NCI-H345 treated with DMSO at 0.1 percent for 48 hours (cell line): ENCODE data around the gene TBC1D28.
"Not testable (repeated sequence)": the region's sequence is repeated elsewhere in the genome, so short reads cannot be mapped to it uniquely, and the experiment has no call there.

ENCODE experiments used
- DNase-seq: peaks from one replicate; lab custom pipeline; 2025; ENCODE audit not compliant: unreplicated experiment; lab: John Stamatoyannopoulos, UW

TBC1D28 gene

DNA sequence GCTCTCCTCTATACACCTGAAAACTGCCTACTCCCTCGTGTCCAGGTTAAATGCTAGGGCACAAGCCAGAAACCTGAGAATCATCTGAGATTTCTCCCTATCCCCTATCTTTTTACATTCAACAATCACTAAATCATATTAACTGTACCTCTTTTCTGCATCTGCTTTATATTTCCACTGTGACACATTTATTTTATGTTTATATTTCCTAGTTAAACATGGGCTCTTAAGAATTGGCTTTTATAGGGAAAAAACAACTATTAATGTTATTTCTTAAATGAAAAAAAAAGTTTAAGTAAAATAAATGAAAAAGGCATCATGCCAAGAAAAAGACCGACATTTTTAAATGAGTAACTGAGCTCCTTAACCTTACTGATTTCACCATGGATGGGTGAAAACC, 26.6 kb downstream of the TBC1D28 start:
- DNase-seq = not testable (repeated sequence)

DNA sequence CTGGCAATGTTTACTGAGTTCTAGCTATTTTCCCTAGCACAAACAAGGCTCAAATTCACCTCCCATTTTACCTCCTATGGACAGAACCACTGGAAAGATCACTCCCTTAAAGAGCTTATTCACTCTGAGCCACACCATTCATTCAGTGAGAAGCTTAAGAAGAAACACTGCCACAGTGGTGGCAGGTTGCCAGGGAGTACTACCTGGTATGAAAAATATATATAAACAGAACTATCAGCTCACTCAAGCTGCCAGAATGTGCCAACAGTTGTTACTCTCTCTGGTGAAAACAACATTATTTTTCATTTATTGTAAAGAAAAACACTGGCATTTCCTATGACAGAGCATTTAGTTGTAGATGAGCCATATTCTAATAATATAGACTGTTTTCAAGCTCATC, 31.2 kb downstream of the TBC1D28 start:
- DNase-seq = not testable (repeated sequence)

DNA sequence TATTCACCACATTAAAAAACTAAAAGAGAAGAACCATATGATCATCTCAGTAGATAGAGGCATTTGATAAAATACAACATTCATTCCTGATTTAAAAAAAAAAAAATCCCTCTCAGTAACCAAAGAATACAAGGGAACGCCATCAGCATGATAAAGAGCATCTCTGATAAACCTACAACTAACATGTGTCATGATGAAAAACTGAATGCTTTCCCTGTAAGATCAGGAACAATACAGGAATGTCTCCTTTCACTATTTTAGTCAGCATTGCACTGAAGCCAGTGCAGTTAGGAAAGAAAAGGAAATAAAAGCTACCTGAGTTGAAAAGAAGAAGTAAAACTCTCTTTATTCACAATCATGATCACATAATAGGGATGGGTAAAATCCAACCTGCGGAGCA, 51.1 kb downstream of the TBC1D28 start:
- DNase-seq = not testable (repeated sequence)
